ENCODE data around the gene AFF4.
A peak's percentile ranks its signal among the peaks of the same experiment; 100 is the strongest.
"Not testable (repeated sequence)": the region's sequence is repeated elsewhere in the genome, so short reads cannot be mapped to it uniquely, and the experiment has no call there.

Gene AFF4

DNA sequence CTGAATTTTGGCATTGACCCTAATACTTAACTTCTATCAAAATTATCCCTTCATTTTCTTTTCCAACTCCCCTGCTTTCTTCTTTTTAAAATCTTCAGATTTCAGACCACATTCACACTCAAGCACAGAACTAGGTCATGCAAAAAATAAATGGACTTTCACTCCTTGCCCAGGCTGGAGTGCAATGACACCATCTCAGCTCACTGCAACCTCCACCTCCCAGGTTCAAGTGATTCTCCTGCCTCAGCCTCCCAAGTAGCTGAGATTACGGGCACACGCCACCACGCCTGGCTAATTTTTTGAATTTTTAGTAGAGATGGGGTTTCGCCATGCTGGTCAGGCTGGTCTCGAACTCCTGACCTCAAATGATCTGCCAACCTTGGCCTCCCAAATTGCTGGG is 108.4 kb downstream of the AFF4 start:
- not testable (repeated sequence) for DNase-seq (ENCODE audit: low read depth)

DNA sequence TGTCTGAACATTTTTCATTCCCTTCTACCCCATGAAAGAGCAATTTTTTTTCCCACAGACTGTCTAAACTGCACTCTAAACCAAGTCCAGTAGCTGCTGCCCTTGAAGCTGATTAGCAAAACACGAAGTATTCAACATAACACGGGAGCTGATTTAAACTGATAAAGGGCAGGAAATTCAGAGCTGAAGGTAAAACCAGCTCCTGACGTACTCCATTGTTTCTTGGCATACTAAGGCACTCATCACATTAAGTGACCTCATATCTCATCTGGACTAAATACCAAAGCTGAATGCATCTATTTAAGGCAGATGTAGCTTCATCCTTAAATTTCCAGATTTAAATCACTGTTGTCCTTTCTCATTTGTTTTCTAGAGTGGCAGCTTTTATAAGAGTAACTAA is 109.1 kb downstream of the AFF4 start:
- no peak for DNase-seq (ENCODE audit: low read depth)

DNA sequence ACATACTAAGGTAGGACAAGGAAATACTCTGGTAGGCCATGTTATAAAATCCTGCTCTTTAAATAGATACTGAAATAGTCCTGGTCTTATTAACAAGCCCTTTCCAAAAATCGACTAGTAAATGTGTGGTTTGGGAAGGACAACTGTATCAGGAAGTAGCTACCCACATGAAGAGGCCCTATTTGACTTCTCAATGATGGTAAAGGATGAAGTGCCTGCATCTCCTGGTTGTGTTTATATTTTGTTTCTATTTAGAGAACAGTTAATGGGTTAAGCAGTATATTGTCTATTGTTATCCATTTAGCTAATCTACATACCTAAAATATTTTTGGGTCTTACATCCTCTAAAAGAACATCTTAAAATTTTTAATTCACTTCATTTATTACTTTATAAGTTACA is 109.6 kb downstream of the AFF4 start:
- no peak for DNase-seq (ENCODE audit: low read depth)

DNA sequence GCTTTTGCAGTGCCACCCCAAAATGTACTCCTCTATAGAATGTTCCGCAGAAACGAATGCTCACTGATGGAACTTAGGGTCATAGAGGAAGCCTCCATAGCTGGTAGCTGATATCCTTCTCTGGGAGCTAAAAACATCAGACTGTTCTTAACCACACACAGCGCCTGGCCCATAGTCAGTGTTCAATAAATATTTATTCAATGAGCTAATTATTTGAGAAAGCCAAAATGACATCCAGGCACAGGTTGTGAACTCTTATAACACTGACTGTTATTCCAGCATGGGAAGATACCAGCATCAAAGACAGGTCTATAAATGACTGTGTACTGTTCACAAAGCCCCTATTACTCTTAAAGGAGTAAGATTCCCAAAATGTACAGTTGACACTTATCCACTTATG is 110.1 kb downstream of the AFF4 start:
- DNase-seq (ENCODE audit: low read depth) = no peak

DNA sequence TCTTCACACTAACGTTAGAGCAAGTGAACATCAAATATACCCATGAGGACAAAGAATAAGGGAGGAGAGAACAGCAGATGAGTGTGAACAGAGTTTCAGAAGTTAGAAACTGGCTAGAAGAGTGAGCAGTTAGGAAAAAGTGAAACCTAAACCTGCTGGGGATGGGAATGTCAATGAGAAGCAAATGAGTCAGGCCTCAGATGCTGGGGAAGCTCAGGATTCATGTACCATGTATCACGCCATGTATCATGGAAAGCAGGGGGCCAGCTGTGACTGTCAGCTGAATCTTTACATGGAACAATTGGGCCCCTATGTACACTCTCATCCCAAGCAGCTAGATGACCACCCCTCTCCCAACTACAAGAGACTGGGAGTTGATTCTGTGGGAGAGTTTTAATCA is 113.4 kb downstream of the AFF4 start:
- DNase-seq (ENCODE audit: low read depth) = no peak

DNA sequence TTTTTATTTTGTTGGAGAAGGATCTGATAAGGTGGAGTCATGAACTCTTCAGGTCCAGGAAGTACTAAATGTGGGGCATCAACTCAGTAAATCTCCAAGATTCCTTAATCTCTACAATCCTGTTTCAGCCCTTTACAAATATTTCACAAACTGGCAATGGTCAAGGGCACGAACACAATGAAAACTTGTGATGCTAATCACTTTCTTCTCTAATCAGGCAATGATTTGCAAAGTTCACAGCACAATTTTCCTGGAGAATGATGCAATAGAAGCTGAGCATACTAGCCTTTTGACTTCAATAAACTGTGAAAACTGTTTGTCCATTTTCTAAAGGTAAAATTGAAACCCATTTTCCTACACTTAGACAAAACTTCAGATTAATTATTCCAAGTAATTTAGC is 114.1 kb downstream of the AFF4 start:
- no peak for DNase-seq (ENCODE audit: low read depth)

DNA sequence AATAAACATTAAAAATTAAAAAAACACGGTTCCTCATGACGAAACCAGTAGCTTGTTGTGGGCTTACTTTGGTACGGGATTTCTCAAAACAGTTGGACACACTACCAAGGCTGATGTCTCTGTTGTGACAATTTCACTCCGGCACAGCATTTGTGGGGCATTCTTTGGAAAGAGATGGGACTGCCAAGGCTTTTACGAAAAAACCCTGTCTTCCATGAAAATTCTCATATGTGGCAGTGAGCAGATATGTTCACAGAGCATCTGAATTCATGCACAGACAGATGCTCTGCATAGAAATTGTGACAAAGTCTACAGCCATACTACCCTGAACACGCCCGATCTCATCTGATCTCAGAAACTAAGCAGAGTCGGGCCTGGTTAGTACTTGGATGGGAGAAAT is 115.2 kb downstream of the AFF4 start:
- DNase-seq (ENCODE audit: low read depth) = no peak

DNA sequence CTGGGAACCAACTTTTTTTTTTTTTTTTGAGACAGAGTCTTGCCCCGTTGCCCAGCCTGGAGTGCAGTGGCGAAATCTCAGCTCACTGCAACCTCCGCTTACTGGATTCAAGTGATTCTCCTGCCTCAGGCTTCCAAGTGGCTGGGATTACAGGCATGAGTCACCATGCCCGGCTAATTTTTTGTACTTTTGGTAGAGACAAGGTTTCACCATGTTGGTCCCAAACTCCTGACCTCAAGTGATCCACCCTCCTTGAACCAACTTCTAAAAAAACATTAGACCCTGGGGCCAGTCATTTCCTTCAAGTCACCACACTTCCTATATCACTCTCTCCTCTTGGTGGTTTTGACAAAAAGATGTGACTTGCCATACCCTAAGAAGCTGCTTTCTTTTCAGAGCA is 122.1 kb downstream of the AFF4 start:
- no peak for DNase-seq (ENCODE audit: low read depth)

DNA sequence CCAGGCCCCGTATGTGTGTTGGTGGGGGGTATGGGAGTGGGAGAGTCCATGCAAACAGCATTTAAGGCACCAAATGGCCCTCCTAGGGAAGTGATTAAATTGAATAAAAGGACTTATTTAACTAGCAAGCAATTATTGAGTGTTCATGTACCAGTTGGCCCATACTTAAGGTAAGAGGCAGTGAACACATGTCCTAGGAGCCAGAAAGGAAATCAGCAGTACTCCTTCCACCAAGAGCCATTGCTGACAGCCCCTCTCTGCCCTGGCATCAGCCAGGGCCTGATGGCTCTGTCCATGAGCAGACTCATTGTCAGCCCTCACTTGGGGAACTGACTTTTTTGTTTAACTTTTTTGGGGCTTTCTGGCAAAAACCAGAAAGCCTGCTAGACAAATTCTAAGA is 122.5 kb downstream of the AFF4 start:
- no peak for DNase-seq (ENCODE audit: low read depth)

DNA sequence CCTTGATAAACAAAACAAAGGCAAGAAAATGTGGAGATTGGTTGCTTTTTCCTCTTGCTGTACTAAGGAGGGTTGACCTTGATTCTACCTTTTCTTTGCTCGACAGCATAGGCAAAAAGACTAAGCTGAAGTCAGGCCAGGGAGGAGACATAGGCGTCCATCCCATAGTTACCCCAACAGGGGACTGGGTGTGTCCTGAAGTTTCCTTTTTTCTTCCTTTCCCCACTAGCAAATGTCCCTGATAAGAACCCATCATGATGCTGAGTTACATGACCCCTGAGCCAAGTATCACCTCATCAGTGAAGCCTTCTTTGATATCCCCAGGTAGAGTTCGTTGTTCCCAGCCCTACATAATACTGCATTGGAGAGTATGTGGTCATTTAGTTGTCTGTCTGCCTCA is 123.1 kb downstream of the AFF4 start:
- no peak for DNase-seq (ENCODE audit: low read depth)

DNA sequence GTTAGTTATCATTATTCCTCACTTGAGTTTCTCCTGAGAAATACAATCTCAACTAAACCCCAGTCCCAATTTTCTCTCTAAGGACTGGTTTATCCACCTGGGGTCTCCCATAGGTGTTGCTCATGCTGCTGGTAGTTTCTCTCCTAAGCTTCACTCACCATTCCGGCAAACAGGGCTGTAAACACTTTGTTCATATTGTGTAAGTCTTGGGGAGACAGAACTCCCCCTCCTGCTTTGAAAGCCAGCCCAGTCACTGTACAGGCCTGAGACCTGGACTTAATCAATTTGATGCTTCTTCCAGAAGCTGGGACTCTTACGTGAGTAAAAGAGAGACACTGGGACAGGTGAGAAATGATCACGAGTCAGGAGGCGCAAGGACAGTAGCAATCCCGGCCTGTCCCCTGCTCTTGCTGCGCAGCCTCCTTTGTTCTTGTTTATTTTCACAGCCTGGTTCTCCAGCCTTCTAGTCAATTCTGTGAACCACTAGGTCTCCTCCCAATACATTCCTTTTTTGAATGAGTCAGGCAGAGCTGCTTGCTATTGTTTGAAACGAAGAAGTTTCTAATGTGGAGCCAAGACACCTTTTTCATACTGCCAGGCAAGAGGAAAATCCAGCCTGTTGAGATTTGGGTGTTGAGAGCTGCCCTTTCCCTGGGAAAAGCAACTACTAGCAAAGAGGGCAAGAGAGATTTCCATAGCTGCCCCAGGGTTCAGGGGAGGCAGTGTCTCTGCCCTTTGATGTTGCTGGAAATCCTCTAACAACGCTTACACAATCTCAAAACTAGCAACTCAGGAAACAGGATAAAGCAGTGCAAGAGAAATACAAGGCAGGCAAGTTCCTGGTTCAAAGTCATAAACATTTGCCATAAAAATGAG is 123.8 kb downstream of the AFF4 start:
- no peak for DNase-seq (ENCODE audit: low read depth)

DNA sequence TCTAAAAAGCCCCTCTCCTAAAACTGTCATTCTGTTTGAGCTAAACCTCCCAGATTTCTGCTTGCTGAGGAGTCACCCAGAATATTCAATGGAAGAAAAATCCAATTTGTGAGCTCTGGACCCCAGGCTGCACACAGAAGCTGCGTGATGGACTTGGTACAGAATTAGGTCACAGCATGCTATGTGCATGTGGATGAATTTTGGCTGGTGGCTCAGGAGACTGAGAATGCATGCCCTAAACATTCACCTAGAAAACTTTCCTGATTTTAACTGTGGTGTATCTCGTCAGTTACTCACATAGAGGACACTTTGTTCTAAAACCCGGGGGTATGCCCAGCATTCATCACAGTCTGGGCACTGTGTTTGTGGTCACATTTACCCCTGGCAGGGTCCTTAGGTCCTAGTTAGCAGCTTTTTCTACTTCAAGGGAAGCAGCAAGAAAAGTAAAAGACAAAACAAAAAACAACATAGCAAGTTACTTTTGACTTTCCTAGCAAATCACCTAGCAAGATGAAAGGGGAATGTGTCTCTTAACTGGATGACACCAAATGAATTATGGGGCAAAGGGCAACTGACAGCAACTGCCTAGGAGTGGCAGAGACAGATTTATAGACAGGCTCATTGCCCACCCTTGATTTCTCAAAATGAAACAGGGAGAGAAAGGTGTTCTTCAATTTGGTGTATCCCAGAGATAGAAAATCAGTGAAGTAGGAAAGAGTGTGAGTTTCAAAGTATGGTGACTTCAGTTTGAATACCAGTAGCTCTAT is 124.7 kb downstream of the AFF4 start:
- no peak for DNase-seq (ENCODE audit: low read depth)

DNA sequence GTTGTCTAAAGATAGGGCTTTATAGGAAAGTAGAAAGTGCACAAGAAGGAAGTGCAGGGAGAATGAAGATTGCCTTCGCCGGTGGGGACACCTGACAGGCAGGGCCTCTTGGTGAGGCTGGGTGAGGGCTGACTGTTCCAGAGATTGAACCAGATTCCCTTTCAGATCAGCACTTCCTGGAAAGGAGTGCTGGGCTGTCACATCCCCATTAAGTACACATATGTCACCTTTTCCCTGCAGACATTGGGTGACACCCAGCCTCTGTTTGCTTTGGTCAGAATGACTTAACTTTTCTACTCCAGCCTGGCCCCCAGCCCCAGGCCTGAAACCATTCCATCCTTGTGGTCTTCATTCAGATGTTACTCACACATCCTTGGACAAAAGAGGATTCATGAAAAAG is 125.6 kb downstream of the AFF4 start:
- no peak for DNase-seq (ENCODE audit: low read depth)

DNA sequence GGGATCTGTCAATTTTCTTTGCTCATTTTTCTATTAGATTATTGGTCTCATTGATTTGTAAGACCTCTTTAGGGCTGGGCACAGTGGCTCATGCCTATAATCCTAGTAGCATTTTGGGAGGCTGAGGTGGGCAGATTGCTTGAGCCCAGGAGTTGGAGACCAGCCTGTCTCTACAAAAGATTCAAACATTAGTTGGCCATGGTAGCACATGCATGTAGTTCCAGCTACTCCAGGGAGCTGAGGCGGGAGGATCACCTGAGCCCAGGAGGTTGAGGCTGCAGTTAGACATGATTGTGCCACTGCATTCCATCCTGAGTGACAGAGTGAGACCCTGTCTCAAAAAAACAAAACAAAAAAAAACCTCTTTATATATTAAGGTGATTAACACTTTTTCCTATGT is 126.6 kb downstream of the AFF4 start:
- no peak for DNase-seq (ENCODE audit: low read depth)

DNA sequence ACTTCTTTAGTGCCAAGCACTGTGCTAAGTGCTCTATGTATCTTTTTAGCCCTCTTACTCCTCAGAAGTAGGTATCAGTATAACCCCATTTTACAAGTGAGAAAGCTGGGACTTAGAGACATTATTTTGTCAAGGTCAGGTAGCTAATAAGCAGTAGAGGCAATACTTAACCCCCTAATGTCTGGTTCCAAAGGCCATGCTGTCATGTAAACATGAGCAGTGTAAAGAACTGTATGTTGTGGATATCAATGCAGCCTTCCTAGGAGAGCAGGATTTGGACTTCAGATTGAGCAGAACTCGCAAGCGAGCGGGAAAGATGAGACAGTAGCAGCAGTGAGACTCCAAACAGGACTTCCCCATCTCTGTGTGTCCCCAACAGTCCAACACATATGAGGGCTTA is 129.4 kb downstream of the AFF4 start:
- DNase-seq (ENCODE audit: low read depth) = no peak

DNA sequence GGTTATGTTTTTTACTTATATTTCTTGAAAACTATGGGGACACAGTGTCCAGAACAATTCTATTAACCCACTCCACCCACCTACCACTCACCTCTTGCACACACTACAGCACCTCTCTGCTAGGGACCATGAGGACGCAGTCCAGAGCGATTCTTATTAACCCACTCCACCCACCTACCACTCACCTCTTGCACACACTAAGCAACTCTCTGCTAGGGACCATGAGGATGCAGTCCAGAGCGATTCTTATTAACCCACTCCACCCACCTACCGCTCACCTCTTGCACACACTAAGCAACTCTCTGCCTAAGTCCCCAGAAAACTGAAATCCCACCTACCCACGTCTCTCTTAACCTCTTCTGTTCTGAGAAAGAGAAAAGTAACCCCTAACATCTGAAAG is 130.8 kb downstream of the AFF4 start:
- no peak for DNase-seq (ENCODE audit: low read depth)

DNA sequence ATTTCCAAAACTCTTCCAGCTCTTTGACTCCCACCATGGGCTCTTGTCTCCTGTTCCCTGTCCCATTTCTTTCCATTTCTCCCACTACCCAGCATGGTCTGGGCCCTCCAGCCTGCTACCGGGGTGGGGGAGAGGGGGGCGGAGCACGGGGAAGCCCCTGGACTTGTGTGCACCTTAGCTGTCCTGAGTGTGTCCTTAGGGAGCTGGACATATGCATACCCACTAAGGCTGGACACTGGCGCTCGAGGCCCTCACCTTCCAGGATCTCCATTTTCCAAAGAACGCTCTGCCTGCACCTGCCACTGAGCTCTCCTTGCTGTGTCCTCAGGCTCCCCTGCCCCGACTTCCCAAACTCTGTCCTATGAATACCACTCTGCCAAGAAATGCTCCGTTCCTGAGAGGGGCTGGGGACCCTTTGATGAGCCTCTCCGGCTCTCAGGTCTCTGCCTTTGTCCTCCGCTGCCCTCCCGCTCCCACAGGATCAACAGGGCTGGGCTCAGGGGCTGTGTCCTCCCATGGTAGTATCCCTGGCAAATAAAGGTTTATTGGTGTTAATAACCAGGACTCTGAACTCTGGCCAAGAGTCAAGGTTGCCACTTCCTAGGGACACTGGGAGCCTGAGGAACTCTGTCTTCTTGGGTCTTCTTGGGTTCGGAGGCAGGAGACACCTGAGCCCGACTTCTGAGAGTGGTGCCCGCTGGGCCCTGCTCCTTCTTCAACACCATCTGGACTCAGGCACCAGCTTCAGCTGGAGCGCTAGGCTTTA is 132.2 kb downstream of the AFF4 start:
- DNase-seq (ENCODE audit: low read depth) = no peak

DNA sequence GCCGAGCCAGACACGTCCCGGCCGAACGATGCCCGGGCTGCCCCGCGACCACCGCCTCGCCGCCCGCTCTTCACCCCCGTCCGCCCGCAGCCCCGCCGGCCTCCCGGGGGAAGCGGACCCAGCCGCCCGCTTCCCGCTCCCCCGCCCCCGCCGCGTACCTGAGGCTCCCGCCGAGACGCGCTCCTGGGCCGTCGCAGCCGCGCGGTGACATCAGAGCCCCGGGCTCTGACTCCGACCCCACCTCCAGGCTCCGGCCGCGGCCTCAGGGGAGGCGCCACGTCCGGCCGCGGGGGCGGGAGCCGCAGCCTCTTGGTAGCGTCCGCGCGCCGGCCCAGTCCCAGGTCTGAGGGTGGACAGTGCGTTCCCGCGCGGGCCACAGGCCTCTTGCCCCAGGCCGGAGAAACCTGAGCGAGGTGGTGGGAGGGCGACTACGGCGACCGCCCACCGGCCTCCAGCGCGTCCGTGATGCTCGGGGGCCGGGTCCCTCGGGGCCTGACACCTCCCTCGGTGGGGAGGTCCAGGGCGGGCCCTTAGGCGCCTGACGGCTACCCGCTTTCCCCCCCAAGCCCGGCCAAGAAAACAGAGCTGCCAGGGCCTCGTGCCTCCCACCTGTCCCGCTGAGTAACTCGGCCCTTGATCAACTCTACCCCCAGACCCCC is 132.9 kb downstream of the AFF4 start, which contains the start of gene SHROOM1:
SHROOM1 (minus strand) TSS at position 212 of the 659 bp plus-strand sequence. CDS start 4,507 bp downstream, outside the sequence.
- no peak for DNase-seq (ENCODE audit: low read depth)

DNA sequence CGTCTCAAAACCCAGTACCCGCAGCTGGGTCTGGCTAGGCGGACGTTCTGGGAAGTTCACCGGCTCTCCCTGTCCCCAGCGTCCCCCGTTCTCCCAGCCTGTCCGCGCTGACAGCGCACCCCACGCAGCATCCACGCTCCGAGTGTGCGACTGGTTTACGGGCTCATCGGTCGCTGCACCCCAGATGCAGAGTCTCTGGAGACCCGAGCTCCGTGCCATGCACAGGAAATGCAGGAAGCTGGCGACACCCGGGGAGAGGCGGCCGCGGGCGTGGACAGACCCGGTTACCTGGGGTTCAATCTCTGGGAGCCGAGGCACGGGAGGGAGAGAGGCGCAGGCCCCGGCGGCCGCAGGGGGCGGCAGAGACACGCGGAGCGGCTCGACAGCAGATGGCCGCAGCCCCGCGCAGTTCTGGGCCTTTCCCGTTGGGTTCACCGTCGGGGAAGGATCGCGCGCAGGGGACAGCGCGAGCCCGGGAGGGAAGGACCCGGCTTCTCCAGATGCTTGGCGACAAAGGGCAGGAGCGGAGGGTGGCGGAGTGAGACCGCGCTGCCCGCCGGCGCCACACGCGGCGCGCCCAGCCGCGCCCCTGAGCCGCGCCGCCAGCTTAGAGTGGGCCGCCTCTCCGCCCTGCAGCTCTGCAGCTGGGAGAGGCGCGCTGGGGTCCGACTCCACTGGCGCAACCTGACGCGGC is 133.5 kb downstream of the AFF4 start:
- DNase-seq (ENCODE audit: low read depth) = peak; percentile 47

DNA sequence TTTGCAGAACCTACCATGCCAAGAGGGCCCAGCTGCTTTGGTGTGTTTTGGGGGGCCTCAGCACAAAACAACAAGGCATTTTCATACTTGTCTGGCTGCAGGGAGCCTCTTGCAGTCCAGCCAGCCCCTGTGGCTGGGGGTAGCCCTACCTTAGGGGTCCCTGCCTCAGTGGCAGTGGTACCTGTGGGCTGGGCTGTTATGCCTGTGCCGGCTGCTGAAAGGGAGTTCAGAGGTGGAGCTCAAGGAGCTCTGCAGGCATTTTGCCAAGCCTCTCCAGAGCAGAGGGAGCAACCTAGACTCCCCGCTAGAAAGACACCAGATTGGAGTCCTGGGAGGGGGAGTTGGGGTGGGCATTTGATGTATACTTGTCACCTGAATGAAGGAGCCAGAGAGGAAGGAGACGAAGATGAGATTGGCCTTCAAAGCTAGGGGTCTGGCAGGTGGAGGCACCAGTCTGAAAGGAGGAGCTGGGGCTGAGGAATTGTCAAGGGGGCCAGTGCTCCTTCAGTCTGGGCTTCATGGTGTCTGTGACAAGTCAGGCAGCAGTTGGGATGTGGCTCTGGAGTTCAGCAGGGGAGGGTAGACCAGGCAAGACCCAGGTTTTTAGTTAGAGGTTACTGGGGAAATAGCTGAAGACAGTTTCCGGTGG is 134.5 kb downstream of the AFF4 start:
- no peak for DNase-seq (ENCODE audit: low read depth)

All from stimulated activated CD8-positive, alpha-beta memory T cell treated with anti-CD3 and anti-CD28 coated beads, Interleukin-12 subunit alpha, Interleukin-12 subunit beta, amount 100 ng/mL, for 1 hour (primary cell).